HL-60 (cell line): ENCODE data around the gene SLITRK5.

Source experiments
- DNase-seq, 2 experiments: peaks; one replicate each; pipeline ENCODE4 v3.0.0-alpha.2; 2010 to 2020; ENCODE audit warnings: low read depth in 1 of 2, low spot score in 1 of 2
- H3K27ac ChIP-seq: fragments of 250-450 bp; sonication (Bioruptor Pico); replicated peaks from 2 replicates; pipeline ENCODE4 v1.5.1; 2020; ENCODE audit warnings: mild to moderate bottlenecking, moderate library complexity
- H3K27me3 ChIP-seq: fragments of 250-450 bp; sonication (Bioruptor Pico); 2 replicates; pipeline ENCODE4 v1.5.1; 2021; ENCODE audit warnings: mild to moderate bottlenecking, moderate library complexity; ENCODE audit not compliant: insufficient read depth, poor library complexity, severe bottlenecking
- H3K4me3 ChIP-seq: replicated peaks from 2 replicates; pipeline ENCODE4 v1.5.1; 2011; ENCODE audit warnings: mild to moderate bottlenecking, control low read depth, low read length; ENCODE audit not compliant: insufficient read depth
- CTCF ChIP-seq: IDR thresholded peaks from one replicate; pipeline ENCODE4 v1.5.1; 2011; ENCODE audit warnings: low read length, control low read depth, inconsistent platforms; ENCODE audit not compliant: insufficient read depth
- GABPA ChIP-seq: IDR thresholded peaks from 2 replicates; pipeline ENCODE4 v1.6.1; 2012; ENCODE audit warnings: low read depth
- POLR2AphosphoS5 ChIP-seq: IDR thresholded peaks from 2 replicates; pipeline ENCODE4 v1.6.1; 2012; ENCODE audit warnings: low read depth
- SPI1 ChIP-seq: IDR thresholded peaks from 2 replicates; pipeline ENCODE4 v1.6.1; 2012; ENCODE audit warnings: low read depth, mild to moderate bottlenecking, borderline replicate concordance
- TF ChIP-seq, protein P1 (sequence below): IDR thresholded peaks from 2 replicates; pipeline ENCODE4 v1.6.1; 2012; ENCODE audit warnings: low read depth; ENCODE audit not compliant: insufficient replicate concordance

SLITRK5 gene

DNA sequence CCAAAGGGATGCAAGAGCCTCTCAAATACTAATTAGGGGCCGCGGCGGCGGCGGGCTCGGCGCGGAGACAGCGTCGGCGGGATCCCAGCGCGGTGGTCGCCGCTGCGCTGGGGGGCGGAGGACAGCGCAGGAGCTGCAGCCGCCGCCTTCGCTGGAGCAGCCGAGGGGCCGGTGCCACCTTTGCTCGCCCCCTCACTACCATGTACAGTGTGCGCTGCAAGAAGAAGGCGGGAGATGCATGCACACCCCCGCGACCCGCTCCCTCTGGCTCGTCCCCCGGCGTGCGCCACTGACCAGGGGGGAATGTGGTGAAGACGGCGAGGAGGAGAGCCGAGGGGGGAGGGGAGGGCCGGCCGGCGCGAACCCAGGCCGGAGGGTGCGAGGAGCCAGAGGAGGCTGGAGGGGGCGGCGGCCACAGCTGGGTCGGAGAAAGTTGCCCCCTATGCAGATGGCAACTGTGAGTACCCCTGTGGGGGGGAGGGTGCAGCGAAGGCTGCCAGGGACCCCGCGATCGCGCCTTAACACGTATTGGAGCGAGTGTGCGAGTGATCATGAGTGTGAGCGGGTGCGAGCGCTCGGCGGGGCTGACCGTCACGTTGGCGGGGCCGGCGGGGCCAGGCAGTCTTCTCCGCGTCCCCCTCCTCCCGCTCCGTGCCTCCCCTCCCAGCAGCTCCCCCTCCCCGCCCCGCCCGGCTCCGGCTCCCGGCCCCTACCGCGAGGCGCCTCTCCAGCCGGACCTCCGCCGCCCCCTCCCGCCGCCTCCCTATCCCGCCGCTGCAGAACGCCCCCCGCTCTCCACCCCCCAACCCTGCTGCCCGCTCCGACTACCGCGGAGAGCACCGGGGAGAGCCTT lies 808 bp downstream of the SLITRK5 start:
- Histone ChIP-seq H3K27ac (no peak overlapping the region), H3K4me3 (peak overlapping the region; percentile 64), H3K27me3 (peaks cover 44% of the 10 kb centered on the region)
- TF ChIP-seq GABPA (no peak), SPI1 (no peak), POLR2AphosphoS5 (no peak), CTCF (no peak)
- TF ChIP-seq, protein P1, sequence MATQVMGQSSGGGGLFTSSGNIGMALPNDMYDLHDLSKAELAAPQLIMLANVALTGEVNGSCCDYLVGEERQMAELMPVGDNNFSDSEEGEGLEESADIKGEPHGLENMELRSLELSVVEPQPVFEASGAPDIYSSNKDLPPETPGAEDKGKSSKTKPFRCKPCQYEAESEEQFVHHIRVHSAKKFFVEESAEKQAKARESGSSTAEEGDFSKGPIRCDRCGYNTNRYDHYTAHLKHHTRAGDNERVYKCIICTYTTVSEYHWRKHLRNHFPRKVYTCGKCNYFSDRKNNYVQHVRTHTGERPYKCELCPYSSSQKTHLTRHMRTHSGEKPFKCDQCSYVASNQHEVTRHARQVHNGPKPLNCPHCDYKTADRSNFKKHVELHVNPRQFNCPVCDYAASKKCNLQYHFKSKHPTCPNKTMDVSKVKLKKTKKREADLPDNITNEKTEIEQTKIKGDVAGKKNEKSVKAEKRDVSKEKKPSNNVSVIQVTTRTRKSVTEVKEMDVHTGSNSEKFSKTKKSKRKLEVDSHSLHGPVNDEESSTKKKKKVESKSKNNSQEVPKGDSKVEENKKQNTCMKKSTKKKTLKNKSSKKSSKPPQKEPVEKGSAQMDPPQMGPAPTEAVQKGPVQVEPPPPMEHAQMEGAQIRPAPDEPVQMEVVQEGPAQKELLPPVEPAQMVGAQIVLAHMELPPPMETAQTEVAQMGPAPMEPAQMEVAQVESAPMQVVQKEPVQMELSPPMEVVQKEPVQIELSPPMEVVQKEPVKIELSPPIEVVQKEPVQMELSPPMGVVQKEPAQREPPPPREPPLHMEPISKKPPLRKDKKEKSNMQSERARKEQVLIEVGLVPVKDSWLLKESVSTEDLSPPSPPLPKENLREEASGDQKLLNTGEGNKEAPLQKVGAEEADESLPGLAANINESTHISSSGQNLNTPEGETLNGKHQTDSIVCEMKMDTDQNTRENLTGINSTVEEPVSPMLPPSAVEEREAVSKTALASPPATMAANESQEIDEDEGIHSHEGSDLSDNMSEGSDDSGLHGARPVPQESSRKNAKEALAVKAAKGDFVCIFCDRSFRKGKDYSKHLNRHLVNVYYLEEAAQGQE: no peak
- no peak for DNase-seq

DNA sequence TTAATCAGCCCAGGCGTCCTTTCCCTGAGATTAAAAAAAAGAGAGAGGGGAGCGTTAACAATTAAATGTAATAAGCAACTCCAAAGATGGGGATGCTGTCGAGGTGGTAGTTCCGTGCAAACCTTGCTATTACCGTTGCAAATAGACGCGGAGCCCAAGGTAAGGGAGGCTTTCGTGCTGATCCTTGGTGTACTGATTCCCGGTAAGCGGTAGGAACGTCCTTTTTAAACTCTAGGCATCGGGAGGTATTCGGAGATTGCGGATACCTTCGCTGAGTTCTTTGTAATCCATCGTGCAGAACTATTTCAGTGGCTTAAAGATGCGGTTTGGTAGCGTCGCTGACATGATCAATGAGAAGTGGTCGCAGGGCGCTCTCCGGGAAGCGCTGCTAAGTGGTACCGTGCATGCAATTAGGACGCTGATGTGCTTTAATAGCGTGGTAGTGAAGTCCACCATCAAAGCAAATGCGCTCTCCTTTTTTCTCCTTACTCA lies 3.1 kb downstream of the SLITRK5 start:
- no peak overlapping the region for H3K27ac ChIP-seq
- peaks cover 64% of the 10 kb centered on the region for H3K27me3 ChIP-seq
- no peak overlapping the region for H3K4me3 ChIP-seq
- DNase-seq: no peak
- TF ChIP-seq SPI1: no peak
- TF ChIP-seq, protein P1: no peak

GRCh38 chr13:87675851-87676250 lies 4.7 kb downstream of the SLITRK5 start:
- TF ChIP-seq SPI1 (no peak), GABPA (no peak), CTCF (no peak), POLR2AphosphoS5 (no peak)
- TF ChIP-seq, protein P1: no peak

More at GRCh38 chr13:87675851-87676250, 4.7 kb downstream of the SLITRK5 start:
- DNase-seq: no peak
- no peak overlapping the region for H3K27ac ChIP-seq
- peaks cover 64% of the 10 kb centered on the region for H3K27me3 ChIP-seq
- H3K4me3 ChIP-seq: no peak overlapping the region
